ENCODE results near the gene NFILZ.

Gene NFILZ

DNA sequence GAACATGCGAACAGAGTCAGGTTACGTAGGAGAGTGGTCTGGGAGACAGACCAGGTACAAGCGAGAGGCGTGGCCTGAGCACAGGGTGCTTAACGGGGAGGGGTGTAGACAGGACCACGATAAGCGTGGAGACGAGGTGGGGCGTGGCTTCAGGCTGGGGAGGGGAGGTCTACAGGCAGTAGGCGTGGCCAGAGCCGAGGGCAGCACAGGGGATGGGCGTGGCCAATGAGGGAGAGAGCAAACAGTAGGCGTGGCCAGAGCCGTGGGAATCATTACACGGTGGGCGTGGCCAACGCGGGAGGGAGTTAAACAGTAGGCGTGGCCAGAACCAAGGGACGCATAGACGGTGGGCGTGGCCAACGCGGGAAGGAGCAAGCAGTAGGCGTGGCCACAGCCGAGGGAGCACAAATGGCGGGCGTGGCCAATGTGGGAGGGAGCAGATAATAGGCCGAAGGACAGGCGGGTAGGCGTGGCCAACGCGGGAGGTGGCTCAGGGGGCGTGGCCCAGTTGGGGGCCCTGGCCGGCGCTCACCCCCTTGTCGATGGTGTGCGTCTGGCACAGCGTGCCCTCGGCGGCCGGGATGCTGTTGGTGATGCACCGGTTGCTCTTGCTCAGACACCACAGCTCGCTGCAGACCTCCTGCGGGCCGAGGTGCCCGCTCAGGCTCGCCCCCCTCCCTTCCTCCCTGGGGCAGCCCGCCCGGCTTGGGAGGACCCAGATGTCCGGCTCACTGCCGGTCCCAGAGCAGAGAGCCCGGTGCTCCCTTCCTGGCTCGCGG lies 38.0 kb upstream of the NFILZ start (continued):
- TF ChIP-seq, protein P1, sequence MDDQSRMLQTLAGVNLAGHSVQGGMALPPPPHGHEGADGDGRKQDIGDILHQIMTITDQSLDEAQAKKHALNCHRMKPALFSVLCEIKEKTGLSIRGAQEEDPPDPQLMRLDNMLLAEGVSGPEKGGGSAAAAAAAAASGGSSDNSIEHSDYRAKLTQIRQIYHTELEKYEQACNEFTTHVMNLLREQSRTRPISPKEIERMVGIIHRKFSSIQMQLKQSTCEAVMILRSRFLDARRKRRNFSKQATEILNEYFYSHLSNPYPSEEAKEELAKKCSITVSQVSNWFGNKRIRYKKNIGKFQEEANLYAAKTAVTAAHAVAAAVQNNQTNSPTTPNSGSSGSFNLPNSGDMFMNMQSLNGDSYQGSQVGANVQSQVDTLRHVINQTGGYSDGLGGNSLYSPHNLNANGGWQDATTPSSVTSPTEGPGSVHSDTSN (CRISPR knock-in tag; IDR thresholded peaks at IDR 0.05): no peak
- TF ChIP-seq, protein P2, sequence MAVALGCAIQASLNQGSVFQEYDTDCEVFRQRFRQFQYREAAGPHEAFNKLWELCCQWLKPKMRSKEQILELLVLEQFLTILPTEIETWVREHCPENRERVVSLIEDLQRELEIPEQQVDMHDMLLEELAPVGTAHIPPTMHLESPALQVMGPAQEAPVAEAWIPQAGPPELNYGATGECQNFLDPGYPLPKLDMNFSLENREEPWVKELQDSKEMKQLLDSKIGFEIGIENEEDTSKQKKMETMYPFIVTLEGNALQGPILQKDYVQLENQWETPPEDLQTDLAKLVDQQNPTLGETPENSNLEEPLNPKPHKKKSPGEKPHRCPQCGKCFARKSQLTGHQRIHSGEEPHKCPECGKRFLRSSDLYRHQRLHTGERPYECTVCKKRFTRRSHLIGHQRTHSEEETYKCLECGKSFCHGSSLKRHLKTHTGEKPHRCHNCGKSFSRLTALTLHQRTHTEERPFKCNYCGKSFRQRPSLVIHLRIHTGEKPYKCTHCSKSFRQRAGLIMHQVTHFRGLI (tag by site-specific recombination; IDR thresholded peaks at IDR 0.05): no peak
- TF ChIP-seq ZNF169 (tag by site-specific recombination; IDR thresholded peaks at IDR 0.05) (no peak), KLF8 (tag by site-specific recombination; IDR thresholded peaks at IDR 0.05) (peak; percentile 89), GFI1B (tag by site-specific recombination; IDR thresholded peaks at IDR 0.05) (no peak), SP2 (tag by site-specific recombination; IDR thresholded peaks at IDR 0.05) (peak; percentile 75), YY2 (tag by site-specific recombination; IDR thresholded peaks at IDR 0.05) (no peak), ZNF544 (tag by site-specific recombination; IDR thresholded peaks at IDR 0.05) (no peak), ZNF302 (tag by site-specific recombination; IDR thresholded peaks at IDR 0.05; ENCODE audit: low read depth) (no peak), ZNF133 (tag by site-specific recombination; IDR thresholded peaks at IDR 0.05) (no peak), SP3 (tag by site-specific recombination; IDR thresholded peaks at IDR 0.05) (peak; percentile 99), ZNF514 (tag by site-specific recombination; IDR thresholded peaks at IDR 0.05) (no peak)
- TF ChIP-seq, protein P3, sequence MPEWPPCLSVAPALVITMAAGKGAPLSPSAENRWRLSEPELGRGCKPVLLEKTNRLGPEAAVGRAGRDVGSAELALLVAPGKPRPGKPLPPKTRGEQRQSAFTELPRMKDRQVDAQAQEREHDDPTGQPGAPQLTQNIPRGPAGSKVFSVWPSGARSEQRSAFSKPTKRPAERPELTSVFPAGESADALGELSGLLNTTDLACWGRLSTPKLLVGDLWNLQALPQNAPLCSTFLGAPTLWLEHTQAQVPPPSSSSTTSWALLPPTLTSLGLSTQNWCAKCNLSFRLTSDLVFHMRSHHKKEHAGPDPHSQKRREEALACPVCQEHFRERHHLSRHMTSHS (tag by site-specific recombination; IDR thresholded peaks at IDR 0.05): no peak
- TF ChIP-seq, protein P4, sequence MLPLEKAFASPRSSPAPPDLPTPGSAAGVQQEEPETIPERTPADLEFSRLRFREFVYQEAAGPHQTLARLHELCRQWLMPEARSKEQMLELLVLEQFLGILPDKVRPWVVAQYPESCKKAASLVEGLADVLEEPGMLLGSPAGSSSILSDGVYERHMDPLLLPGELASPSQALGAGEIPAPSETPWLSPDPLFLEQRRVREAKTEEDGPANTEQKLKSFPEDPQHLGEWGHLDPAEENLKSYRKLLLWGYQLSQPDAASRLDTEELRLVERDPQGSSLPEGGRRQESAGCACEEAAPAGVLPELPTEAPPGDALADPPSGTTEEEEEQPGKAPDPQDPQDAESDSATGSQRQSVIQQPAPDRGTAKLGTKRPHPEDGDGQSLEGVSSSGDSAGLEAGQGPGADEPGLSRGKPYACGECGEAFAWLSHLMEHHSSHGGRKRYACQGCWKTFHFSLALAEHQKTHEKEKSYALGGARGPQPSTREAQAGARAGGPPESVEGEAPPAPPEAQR (tag by site-specific recombination; IDR thresholded peaks at IDR 0.05): no peak
- TF ChIP-seq, protein P5, sequence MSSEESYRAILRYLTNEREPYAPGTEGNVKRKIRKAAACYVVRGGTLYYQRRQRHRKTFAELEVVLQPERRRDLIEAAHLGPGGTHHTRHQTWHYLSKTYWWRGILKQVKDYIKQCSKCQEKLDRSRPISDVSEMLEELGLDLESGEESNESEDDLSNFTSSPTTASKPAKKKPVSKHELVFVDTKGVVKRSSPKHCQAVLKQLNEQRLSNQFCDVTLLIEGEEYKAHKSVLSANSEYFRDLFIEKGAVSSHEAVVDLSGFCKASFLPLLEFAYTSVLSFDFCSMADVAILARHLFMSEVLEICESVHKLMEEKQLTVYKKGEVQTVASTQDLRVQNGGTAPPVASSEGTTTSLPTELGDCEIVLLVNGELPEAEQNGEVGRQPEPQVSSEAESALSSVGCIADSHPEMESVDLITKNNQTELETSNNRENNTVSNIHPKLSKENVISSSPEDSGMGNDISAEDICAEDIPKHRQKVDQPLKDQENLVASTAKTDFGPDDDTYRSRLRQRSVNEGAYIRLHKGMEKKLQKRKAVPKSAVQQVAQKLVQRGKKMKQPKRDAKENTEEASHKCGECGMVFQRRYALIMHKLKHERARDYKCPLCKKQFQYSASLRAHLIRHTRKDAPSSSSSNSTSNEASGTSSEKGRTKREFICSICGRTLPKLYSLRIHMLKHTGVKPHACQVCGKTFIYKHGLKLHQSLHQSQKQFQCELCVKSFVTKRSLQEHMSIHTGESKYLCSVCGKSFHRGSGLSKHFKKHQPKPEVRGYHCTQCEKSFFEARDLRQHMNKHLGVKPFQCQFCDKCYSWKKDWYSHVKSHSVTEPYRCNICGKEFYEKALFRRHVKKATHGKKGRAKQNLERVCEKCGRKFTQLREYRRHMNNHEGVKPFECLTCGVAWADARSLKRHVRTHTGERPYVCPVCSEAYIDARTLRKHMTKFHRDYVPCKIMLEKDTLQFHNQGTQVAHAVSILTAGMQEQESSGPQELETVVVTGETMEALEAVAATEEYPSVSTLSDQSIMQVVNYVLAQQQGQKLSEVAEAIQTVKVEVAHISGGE (tag by site-specific recombination; conservative IDR thresholded peaks at IDR 0.05; ENCODE audit: low read depth): peak; percentile 87
- TF ChIP-seq, protein P6, sequence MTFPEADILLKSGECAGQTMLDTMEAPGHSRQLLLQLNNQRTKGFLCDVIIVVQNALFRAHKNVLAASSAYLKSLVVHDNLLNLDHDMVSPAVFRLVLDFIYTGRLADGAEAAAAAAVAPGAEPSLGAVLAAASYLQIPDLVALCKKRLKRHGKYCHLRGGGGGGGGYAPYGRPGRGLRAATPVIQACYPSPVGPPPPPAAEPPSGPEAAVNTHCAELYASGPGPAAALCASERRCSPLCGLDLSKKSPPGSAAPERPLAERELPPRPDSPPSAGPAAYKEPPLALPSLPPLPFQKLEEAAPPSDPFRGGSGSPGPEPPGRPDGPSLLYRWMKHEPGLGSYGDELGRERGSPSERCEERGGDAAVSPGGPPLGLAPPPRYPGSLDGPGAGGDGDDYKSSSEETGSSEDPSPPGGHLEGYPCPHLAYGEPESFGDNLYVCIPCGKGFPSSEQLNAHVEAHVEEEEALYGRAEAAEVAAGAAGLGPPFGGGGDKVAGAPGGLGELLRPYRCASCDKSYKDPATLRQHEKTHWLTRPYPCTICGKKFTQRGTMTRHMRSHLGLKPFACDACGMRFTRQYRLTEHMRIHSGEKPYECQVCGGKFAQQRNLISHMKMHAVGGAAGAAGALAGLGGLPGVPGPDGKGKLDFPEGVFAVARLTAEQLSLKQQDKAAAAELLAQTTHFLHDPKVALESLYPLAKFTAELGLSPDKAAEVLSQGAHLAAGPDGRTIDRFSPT (tag by site-specific recombination; IDR thresholded peaks at IDR 0.05): 0 out of 2 replicates have a peak, but pooled peaks have one; percentile 11
- TF ChIP-seq, protein P7, sequence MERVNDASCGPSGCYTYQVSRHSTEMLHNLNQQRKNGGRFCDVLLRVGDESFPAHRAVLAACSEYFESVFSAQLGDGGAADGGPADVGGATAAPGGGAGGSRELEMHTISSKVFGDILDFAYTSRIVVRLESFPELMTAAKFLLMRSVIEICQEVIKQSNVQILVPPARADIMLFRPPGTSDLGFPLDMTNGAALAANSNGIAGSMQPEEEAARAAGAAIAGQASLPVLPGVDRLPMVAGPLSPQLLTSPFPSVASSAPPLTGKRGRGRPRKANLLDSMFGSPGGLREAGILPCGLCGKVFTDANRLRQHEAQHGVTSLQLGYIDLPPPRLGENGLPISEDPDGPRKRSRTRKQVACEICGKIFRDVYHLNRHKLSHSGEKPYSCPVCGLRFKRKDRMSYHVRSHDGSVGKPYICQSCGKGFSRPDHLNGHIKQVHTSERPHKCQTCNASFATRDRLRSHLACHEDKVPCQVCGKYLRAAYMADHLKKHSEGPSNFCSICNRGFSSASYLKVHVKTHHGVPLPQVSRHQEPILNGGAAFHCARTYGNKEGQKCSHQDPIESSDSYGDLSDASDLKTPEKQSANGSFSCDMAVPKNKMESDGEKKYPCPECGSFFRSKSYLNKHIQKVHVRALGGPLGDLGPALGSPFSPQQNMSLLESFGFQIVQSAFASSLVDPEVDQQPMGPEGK (tag by site-specific recombination; IDR thresholded peaks at IDR 0.05): peak; percentile 85
- TF ChIP-seq, protein P8, sequence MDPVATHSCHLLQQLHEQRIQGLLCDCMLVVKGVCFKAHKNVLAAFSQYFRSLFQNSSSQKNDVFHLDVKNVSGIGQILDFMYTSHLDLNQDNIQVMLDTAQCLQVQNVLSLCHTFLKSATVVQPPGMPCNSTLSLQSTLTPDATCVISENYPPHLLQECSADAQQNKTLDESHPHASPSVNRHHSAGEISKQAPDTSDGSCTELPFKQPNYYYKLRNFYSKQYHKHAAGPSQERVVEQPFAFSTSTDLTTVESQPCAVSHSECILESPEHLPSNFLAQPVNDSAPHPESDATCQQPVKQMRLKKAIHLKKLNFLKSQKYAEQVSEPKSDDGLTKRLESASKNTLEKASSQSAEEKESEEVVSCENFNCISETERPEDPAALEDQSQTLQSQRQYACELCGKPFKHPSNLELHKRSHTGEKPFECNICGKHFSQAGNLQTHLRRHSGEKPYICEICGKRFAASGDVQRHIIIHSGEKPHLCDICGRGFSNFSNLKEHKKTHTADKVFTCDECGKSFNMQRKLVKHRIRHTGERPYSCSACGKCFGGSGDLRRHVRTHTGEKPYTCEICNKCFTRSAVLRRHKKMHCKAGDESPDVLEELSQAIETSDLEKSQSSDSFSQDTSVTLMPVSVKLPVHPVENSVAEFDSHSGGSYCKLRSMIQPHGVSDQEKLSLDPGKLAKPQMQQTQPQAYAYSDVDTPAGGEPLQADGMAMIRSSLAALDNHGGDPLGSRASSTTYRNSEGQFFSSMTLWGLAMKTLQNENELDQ (tag by site-specific recombination; IDR thresholded peaks at IDR 0.05; ENCODE audit: low read depth): no peak
- TF ChIP-seq, protein P9, sequence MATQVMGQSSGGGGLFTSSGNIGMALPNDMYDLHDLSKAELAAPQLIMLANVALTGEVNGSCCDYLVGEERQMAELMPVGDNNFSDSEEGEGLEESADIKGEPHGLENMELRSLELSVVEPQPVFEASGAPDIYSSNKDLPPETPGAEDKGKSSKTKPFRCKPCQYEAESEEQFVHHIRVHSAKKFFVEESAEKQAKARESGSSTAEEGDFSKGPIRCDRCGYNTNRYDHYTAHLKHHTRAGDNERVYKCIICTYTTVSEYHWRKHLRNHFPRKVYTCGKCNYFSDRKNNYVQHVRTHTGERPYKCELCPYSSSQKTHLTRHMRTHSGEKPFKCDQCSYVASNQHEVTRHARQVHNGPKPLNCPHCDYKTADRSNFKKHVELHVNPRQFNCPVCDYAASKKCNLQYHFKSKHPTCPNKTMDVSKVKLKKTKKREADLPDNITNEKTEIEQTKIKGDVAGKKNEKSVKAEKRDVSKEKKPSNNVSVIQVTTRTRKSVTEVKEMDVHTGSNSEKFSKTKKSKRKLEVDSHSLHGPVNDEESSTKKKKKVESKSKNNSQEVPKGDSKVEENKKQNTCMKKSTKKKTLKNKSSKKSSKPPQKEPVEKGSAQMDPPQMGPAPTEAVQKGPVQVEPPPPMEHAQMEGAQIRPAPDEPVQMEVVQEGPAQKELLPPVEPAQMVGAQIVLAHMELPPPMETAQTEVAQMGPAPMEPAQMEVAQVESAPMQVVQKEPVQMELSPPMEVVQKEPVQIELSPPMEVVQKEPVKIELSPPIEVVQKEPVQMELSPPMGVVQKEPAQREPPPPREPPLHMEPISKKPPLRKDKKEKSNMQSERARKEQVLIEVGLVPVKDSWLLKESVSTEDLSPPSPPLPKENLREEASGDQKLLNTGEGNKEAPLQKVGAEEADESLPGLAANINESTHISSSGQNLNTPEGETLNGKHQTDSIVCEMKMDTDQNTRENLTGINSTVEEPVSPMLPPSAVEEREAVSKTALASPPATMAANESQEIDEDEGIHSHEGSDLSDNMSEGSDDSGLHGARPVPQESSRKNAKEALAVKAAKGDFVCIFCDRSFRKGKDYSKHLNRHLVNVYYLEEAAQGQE (tag by site-specific recombination; IDR thresholded peaks at IDR 0.05): no peak

Data from HEK293 (cell line).